Lung microvascular endothelial cell (primary cell): ENCODE results near the gene SSR4. TPM values are rescaled to one million over a fixed set of nuclear protein-coding genes. Genes with fewer than 3 reads are reported as not detected.
"Not testable (repeated sequence)": the region's sequence is repeated elsewhere in the genome, so short reads cannot be mapped to it uniquely, and the experiment has no call there.

Source experiments
- DNase-seq, 2 donors: peaks; one replicate each; pipeline versions ENCODE4 v3.0.0 to v3.0.0-alpha.2; 2010; ENCODE audit warnings: low read depth in 2 of 2
- total RNA-seq: library from RNA; depleted of rRNA; stranded (reverse); fragments of >200 nt; gene quantifications from 2 replicates; pipeline ENCODE4 v1.2.1, GENCODE V29; 2014

Gene SSR4
- total RNA-seq, 1 donor from 2014 or later, result 209 TPM

DNA sequence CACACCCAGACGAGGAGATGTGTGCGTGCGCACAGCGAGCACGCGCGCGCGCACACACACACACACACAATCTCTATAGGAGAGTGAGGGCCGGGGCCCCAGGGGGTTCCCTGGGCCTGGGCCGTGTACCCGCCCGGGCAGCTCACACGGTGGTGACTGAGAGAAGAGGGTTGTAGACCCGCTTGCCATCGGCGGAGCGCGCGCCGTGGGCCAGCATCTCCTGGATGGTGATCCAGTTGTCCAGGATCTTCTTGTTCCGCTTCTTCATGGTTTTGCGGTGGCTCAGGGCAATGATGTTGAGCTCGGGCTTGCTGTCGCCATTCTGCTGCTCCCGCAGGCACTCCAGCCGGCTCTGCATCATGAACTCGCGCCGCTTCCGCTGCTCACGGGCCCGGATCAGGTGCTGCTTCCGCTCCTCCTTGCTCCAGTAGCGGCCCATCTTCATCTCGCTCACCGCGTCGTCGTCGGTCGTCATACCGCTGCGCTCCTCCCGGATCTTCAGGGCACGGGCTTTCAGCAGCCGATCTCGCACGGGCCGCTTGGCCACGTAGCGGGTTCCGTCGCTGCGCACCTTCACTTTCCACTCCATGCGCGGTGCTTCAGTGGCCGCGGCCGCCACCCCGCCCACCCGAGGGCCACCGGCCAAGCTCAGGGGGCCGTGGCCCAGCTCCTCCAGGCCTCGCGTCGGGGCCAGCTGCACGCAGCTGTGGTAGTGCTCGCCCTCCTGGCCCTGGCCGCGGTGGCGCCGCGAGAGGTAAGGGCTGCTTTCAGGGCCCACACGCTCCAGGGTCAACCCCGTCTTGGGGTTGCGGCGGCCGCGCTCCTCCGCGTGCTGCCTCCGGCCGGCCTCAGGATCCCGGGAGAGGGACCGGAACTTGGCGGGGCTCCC, 9.0 kb downstream of the SSR4 start:
- DNase-seq, result no peak

DNA sequence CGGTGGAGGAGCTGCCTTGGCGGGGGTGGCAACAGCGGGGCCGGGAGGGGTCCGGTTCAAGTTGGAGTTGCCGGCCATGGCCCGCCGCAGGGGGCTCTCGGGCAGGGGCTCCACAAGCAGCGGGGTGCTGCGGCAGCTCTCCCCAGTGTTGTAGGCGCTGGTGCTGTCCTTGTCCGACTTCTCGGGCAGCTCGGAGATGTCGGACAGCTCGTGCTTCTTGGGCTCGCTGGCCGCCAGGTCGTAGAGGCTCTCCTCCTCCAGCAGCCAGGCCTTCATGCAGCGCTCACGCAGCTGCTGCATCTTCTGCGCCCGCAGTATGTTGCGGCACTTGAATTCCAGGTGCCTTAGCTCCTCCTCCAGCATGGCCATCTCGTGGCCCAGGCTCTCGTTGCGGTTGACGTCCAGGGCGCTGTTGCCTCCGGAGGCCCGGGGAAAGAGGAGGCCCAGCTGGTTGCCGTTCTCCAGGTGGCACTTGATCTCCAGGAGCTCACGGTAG, 9.7 kb downstream of the SSR4 start:
- DNase-seq, result no peak

DNA sequence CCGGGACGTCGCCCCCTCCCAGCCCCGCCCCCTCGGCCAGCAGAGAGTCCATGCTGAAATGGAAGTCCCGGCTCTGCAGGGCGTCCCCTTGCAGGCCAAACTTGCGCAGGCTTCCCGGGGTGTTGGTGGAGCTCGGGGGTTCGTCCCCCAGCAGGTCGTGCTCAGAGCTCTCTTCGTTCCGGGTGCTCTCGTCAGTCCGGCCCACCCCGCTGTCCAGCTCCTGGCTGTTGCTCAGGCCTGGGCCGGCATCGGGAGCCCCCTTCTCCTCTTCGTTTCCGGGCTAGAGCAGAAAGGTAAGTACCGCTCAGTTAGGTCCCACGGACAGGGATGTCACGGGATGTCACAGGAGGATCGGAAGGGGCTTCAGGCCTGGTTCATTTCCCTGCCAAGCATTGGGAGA, 10.2 kb downstream of the SSR4 start:
- DNase-seq, result no peak

DNA sequence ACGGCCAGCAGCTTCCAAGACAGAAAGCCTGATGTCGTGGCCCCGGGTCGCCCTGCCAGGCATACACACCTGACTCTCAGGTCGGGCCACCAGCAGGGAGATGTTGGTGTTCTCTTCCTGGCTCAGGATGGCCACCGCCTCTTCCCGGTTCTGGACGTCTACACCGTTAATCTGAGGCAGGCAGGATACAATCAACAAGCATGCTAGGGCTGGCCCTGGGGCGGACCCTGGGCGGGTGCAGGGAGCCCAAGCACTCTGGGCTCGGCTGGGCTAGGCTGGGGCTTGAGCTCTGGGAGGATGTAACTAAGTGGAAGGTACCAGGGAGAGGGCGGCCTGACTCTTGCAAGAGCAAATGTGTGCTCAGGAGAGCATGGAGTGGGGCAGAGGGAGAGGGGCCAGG, 11.0 kb downstream of the SSR4 start:
- no peak for DNase-seq

DNA sequence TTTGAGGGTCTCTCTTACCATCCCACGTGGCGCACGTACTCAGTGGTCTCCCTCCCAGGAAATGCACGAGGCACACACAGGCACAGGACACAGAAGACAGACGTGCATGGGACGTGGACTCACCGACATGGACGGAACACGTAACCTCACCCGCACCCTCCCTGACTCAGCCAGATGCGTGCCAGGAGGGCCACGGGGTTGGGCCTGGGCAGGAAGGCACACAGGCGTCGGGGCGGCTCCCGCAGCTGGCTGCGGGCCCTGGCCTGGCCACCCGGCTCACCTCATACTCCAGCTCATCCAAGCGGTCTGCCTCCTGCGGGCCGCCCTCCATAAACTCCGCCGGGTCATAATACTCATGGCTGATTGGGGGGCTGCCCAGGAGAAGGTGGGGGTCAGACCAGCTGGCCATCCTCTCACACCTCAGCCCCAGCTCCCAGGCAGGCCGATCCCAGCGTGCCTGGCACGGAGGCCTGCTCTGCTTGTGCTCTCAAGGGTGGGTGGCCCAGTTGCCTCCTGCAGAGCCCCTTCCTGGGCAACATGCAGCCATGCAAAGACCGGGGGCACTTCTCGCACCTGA, 12.6 kb downstream of the SSR4 start:
- DNase-seq, result peak; percentile 24 to 64

DNA sequence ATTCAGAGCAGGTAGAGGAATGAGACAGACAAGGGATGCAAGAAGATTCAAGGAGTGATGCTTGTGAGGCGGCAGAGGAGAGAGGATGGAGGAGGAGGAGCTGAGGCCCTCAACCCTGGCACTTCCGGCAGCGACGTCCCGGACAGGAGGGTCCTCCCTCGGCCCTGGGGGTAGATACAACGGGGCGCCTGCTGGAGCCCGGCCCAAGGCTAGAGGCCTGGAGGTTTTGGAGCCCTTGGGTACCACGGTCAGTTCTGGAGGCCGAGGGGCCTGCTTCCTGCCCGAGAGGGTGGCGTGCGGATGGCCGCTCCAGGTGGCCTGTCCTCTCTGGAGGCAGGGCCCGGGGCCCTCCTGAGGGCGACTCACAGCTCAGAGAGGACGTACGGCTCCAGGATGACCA, 13.5 kb downstream of the SSR4 start:
- DNase-seq, result no peak

DNA sequence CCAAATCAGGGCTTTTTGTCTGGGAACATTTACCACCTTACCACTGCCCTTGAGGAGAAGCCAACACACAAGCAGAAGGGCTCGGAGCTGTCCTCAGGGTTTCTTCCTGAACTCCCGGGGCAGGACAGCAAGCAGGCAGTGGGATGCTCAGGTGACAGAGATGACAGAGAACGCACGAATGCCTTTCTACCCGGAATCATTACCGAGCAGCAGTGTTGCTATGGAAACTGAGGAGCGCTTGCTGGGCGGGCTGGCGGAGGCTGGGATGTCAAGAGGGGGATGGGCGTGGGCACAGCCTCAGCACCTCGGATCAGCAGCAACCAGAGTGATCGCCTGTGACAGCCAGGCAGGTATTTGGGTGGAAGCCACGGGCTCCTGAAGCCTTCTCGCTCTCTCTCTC, 17.8 kb downstream of the SSR4 start:
- DNase-seq, result no peak

DNA sequence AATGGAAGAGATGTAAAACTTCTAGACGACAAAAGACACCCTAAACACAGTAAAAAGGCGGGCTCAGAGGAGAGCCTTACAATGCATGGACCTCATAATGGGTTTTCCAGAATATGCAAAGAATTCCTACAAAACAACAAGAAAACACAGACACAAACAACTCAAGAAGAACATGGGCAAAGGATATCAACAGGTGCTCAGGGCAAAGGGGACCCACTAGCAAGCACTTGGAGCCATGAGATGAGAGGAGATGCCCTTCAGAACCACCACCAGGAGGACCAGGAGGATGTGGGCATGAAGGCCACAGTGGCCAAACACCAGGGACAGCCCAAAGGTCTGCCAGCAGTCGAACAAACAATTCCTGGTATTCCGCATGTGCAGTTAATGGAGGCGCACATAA, 18.7 kb downstream of the SSR4 start:
- no peak for DNase-seq

DNA sequence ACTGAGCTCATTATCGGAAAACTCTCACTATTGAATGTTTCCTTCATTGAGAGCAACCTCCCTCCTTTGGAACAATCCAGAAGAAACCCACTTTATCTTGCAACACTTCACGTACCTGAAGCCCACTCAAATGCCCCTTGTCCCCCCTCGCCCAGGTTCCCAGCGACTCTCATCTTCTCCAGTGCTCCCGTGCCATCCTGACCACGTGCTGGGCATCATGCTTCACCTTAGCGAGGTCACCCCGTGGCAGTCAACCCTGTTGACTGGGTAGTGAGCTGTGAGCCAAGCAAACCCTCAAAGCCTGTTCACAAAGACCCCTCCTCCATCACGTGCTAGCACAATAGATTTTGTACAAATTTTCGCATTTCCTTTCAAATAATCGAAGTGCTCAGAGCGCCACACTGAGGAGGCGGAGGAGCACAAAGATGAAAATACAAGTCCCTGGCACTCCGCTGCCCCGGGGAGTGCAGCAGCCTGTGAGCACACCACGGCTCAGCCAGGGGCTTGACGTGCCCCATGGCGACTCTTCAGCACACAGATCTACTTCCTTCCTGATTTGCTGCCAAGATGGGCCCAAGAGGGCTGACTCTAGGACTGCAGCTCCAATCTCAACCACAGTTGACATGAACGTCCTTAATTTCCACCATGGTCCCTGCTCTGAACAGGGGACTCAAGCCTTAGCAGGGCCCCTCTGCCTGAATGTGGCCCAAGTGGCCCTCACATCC, 20.3 kb downstream of the SSR4 start:
- DNase-seq, result no peak

DNA sequence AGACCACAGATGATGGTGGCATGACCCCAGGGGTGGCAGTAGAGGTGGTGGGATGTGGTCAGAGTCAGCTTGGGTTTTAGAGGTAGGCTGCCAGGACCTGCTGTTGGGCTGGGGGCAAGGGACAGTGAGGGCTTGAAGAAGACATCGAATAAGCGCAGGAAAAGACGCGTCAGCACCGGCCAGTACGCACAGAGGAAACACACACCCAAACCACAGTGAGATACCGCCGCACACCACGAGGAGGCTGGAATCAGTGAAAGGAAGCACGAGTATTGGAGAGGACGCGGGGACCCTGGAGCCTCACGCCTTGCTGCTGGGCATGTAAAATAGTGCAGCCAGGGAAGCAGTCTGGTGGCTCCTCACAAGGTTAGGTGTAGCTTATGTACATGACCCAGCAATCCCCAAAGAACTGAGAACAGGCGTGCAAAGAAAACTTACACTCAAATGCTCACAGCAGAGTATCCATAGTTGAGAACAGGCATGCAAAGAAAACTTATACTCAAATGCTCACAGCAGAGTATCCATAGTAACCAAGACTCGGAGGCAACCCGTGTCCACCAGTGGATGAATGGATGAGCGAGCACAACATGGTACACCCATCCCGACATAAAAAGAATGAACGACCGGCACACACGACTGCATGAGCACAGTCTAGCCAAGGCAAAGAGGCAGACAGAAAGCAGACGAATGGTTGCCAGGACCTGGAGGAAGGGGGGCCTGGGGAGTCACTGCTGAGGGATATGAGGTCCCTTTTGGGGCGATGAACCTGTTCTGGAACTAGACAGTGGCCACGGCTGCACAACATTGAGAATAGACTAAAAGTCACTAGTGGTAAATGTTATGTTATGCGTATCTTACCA, 22.6 kb downstream of the SSR4 start:
- DNase-seq, result peak in 1 of 2 donors; percentile 25

DNA sequence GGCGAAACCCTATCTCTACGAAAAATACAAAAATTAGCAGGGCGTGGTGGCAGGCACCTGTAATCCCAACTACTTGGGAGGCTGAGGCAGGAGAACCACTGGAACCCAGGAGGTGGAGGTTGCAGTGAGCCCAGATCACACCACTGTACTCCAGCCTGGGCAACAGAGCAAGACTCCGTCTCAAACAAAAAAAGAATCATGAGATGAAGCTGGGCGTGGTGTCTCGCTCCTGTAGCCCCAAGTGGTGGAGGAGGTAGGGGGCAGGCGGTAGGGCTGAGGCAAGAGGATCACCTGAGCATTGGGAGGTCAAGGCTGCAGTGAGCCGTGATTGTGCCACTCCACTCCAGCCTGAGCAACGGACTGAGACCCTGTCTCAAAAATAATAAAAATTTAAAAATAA, 23.6 kb downstream of the SSR4 start:
- DNase-seq, result not testable (repeated sequence)

DNA sequence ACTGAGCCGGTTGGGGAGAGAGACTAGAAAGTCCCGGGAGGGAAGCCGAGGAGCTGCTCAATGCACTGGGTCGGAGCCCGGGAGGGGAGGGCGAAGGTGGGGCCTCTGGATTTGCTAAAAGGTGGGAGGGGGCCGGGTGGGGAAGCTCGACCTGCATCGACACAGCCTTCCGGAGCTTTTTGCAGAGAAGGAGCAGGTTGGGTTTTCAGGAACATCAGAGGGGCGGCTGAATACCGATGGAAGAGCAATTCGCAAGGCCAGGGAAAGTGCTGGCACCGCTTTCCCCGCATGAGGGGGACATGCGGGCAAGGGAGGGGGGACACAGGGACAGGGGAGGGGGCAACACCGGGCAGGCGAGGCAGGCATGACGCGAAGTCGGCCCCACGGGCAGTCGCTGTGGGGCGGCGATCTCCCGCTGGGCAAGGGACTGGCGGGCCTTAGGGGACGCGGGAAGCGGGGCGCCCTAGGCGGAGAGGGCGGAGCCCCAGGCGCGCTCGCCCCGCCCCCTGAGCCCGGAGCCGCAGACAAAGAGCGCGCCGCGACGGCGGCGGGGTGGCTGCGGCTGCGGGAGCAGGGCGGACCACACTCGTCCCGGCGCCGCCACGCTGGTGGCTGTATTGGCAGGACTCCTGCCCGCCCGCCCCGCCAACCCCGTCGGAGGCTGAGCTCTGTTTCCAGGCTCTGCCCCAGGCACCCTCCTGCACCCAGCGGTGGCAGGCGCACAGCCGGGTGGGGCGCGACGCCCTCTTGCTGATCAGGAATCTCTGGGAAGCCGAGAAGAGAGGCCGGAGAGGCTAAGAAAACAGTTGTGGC, 24.3 kb downstream of the SSR4 start:
- DNase-seq, result no peak

DNA sequence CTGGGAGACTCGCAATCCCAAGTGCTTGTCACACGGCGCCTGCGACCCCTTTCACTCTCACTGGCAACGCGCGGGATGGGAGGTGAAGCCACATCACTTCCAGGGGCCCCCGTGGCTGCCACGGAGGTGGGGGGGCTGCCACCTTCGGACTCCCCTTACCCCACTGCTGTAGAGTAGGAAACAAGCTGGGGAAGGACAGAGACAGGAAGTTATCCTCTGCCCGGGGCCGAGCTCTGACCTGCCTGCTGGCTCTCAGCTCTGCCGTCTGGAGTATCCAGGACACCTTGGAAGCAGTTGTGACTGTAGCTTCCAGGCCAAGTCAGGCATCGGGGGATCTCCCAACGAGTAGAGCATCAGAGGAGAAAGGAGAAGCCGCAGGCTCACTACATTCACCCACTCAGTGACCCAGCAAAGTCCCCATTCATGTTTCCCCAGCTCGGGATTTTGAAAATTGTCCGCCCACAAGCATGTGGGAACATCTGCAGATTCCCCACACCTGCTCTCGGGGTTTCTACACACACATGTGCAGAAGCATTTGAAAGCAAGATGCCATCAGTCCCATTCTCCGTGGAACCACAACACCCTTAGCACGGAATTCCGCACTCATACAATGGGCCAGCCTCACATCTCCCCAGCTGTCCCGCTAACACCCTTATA, 25.0 kb downstream of the SSR4 start:
- no peak for DNase-seq

DNA sequence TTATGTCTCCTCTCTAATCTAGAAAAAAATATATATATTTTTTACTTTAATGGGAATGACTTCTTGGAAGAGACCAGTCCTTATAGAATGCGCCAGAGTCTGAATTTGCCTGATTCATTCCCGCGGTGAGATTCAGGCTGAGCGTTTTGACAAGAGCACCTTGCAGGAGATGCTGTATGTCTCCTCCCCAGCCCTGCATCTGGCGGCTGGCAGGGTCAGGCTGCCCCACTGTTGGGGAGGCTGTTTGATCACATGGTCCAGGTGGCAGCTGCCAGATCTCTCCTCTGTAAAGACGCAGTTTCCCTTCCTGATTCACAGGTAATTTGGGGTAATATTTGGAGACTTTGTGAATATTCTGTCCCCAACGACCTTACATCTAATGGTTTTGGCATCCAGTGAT, 26.1 kb downstream of the SSR4 start:
- no peak for DNase-seq

DNA sequence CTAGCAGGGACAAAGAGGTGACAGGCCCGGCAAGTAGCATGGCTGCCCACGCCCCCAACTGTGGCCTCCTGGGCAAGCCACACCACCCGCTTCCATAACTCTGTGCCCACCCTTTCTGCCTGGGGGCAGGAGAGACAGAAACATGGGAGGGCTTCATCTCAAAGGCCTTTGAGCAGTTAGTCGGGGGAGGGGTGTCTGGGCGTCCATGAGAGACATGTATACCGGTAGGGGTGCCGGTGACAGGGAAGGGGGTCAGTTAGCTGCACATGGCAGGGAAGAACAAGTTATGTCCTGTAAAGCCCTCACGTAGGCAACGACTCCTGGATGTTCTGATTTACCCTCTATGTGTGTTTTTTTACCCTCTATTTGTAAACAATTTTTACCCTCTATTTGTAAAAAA, 26.6 kb downstream of the SSR4 start:
- no peak for DNase-seq

DNA sequence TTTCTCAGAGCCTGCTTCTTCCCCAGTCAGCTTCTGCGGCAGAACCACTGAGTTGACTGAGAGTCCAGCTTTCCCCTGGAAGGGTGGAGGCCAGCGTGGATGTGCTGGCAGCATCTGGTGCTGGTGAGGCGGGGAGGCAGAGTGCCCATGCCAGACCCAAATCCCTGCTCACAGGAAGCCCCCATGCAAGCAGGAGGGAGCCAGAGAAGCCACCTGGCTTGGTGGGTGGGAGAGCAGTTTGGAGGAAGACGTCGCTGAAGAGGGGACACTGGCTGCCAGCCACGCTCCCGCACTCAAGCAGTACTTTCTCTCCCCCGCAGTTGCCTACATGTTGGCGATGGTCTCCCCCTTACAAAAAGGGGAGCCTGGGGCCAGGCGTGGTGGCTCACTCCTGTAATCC, 29.9 kb downstream of the SSR4 start:
- no peak for DNase-seq

DNA sequence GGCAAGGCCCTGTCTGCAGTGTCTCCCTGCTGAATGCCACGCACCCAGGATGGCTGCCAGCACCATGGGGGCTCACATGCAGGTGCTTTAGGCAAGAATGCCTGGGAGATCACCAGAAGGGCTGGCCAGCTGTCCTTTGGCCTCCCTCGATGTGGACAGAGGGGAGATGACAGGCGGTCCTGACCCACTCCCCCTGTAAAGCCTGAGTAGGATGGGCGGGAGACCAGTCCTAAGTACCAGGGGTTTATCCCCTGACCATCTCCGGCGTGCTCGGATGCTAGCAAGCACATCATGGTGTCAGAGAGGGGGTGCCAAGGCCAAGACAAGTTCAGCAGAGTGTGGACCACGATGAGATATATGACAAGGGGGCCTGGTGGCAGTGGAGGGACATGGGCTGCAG, 30.6 kb downstream of the SSR4 start:
- DNase-seq, result no peak

DNA sequence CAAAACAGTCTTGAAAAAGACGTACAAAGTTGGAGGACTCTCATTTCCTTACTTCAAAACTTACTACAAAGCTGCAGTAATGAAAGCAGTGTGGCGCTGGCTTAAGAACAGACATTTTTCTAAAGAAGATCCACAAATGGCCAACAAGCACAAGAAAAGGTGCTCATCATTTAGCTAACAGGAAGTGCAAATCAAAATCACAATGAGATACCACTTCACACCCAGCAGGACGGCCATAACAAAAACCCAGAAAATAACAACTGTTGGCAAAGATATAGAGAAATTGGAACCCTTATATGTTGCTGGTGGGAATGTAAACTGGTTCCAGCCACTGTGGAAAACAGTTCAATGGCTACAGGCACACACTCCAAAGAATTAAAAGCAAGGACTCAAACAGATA, 32.5 kb downstream of the SSR4 start:
- DNase-seq, result no peak

DNA sequence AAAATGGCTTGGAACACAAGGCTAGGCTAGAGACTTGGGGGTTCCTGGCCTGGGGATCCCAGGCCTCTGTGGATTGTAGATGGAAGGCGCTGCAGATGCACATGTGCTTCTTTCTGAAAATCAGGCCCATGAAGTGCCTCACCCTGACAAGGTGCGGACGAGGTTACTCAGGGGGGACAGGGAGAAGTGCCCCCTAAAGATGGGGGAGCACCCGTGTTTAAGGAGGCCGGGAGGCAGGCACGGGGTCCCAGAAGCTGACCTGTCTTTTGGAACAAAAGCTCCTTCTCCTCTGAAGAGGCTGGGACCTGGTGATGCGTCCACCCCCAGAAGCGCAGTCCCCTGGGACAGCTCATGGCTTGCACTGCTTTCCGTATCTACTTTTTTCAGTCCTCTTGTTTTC, 33.4 kb downstream of the SSR4 start:
- DNase-seq, result no peak

DNA sequence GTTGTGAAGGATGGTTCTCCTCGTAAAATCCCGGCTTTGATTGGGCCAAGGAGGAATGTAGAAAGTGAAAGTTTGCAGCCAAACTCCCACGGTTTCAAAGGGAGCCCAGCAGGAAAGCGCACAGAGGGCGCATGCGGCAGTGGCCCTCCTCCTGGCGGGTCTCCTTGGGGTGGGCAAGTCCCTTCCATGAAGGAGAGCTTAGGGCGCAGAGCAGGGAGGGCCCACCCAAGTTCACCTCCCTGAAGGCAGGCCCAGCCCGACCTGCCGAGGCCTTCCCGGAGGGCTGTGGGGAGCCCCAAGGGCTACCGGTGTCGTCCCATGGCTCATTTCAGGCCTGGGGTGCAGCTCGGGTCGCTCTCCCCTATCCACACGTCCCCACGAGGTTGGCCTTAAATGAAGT, 33.8 kb downstream of the SSR4 start:
- no peak for DNase-seq
